Stimulated activated CD4-positive, alpha-beta T cell treated with anti-CD3 and anti-CD28 coated beads, Interleukin-4, amount 100 ng/mL, for 1 hour (primary cell): ENCODE measurements around the gene TCF4.
A peak's percentile ranks its signal among the peaks of the same experiment; 100 is the strongest.

Experiments used
- DNase-seq: peaks from one replicate; pipeline ENCODE4 v3.0.0-alpha.2; 2020

The TCF4 gene

GRCh38 chr18:55248495-55248894 lies 339.5 kb downstream of the TCF4 start:
- DNase-seq: no peak

- DNase-seq: no peak
These were observed 341.0 kb downstream of the TCF4 start for GRCh38 chr18:55247032-55247431.

- no peak for DNase-seq
These were observed 341.7 kb downstream of the TCF4 start for GRCh38 chr18:55246278-55246677.

- no peak for DNase-seq
These were observed 342.8 kb downstream of the TCF4 start for GRCh38 chr18:55245211-55245614.

GRCh38 chr18:55244546-55244945 lies 343.4 kb downstream of the TCF4 start:
- no peak for DNase-seq

GRCh38 chr18:55243857-55244256 lies 344.1 kb downstream of the TCF4 start:
- DNase-seq: no peak

- DNase-seq: no peak
These were observed 344.7 kb downstream of the TCF4 start for GRCh38 chr18:55243255-55243654.

GRCh38 chr18:55240978-55241377 lies 347.0 kb downstream of the TCF4 start:
- DNase-seq: no peak

GRCh38 chr18:55239740-55240139 lies 348.3 kb downstream of the TCF4 start:
- no peak for DNase-seq

- DNase-seq: no peak
These were observed 350.3 kb downstream of the TCF4 start for GRCh38 chr18:55237660-55238059.

- DNase-seq: no peak
These were observed 351.7 kb downstream of the TCF4 start for GRCh38 chr18:55236150-55236931.

GRCh38 chr18:55235094-55235461 lies 352.9 kb downstream of the TCF4 start:
- DNase-seq: no peak

- peak; percentile 25 for DNase-seq
These were observed 353.5 kb downstream of the TCF4 start for GRCh38 chr18:55234366-55235093.

- no peak for DNase-seq
These were observed 354.1 kb downstream of the TCF4 start for GRCh38 chr18:55233857-55234256.

- no peak for DNase-seq
These were observed 355.5 kb downstream of the TCF4 start for GRCh38 chr18:55232506-55232905.

- no peak for DNase-seq
These were observed 358.3 kb downstream of the TCF4 start for GRCh38 chr18:55229682-55230081.

GRCh38 chr18:55228707-55229106 lies 359.3 kb downstream of the TCF4 start:
- DNase-seq: no peak

- DNase-seq: no peak
These were observed 359.8 kb downstream of the TCF4 start for GRCh38 chr18:55228191-55228590.

- no peak for DNase-seq
These were observed 360.2 kb downstream of the TCF4 start for GRCh38 chr18:55227771-55228170.

GRCh38 chr18:55226044-55226443 lies 361.9 kb downstream of the TCF4 start:
- DNase-seq: no peak

GRCh38 chr18:55224086-55224625 lies 363.8 kb downstream of the TCF4 start:
- no peak for DNase-seq

GRCh38 chr18:55221622-55222021 lies 366.4 kb downstream of the TCF4 start:
- no peak for DNase-seq

- no peak for DNase-seq
These were observed 367.5 kb downstream of the TCF4 start for GRCh38 chr18:55220523-55220922.

- DNase-seq: no peak
These were observed 368.2 kb downstream of the TCF4 start for GRCh38 chr18:55219823-55220222.
